Hepatocyte (in vitro differentiated cells): ENCODE measurements around the gene VCL. TPM values are rescaled to one million over a fixed set of nuclear protein-coding genes. Genes with fewer than 3 reads are reported as not detected.

Source experiments
- DNase-seq: peaks from one replicate; pipeline ENCODE4 v3.0.0-alpha.2; 2016; ENCODE audit warnings: low spot score
- H2AFZ ChIP-seq: fragments of 200-600 bp; sonication (generic); 2 replicates; pipeline ENCODE4 v1.6.0; 2016; ENCODE audit warnings: antibody characterized with exemption, mild to moderate bottlenecking
- H3K27ac ChIP-seq: fragments of 200-600 bp; sonication (generic); 2 replicates; pipeline ENCODE4 v1.5.1; 2016; ENCODE audit warnings: mild to moderate bottlenecking
- H3K27me3 ChIP-seq: fragments of 200-600 bp; sonication (generic); 2 replicates; pipeline ENCODE4 v1.6.1; 2016
- H3K36me3 ChIP-seq: fragments of 200-600 bp; sonication (generic); replicated peaks from 2 replicates; pipeline ENCODE4 v1.5.1; 2016; ENCODE audit warnings: low read depth; ENCODE audit not compliant: insufficient read depth
- H3K4me1 ChIP-seq: fragments of 200-600 bp; sonication (generic); 2 replicates; pipeline ENCODE4 v1.5.1; 2016; ENCODE audit warnings: mild to moderate bottlenecking, moderate library complexity; ENCODE audit not compliant: insufficient read depth
- H3K4me2 ChIP-seq: fragments of 200-600 bp; sonication (generic); 2 replicates; pipeline ENCODE4 v1.6.0; 2016
- H3K4me3 ChIP-seq: fragments of 200-600 bp; sonication (generic); 2 replicates; pipeline ENCODE4 v1.5.1; 2016; ENCODE audit warnings: mild to moderate bottlenecking
- H3K79me2 ChIP-seq: fragments of 200-600 bp; sonication (generic); 2 replicates; pipeline ENCODE4 v1.6.0; 2017; ENCODE audit warnings: mild to moderate bottlenecking
- H3K9me2 ChIP-seq: fragments of 200-600 bp; sonication (generic); replicated peaks from 2 replicates; pipeline ENCODE4 v1.6.0; 2017; ENCODE audit warnings: mild to moderate bottlenecking; ENCODE audit not compliant: insufficient read depth
- H3K9me3 ChIP-seq: fragments of 200-600 bp; sonication (generic); 2 replicates; pipeline ENCODE4 v1.5.1; 2016; ENCODE audit warnings: low read depth, mild to moderate bottlenecking
- H4K20me1 ChIP-seq: fragments of 200-600 bp; sonication (generic); 2 replicates; pipeline ENCODE4 v1.6.0; 2016; ENCODE audit warnings: mild to moderate bottlenecking; ENCODE audit not compliant: insufficient read depth, poor library complexity, severe bottlenecking
- EZH2 ChIP-seq: fragments of 200-600 bp; sonication (generic); IDR thresholded peaks from 2 replicates; pipeline ENCODE4 v1.6.1; 2016; ENCODE audit warnings: antibody characterized with exemption, mild to moderate bottlenecking, borderline replicate concordance
- EZH2phosphoT487 ChIP-seq: fragments of 200-600 bp; sonication (generic); IDR thresholded peaks from one replicate; pipeline ENCODE4 v1.6.1; 2018; ENCODE audit warnings: antibody characterized with exemption, mild to moderate bottlenecking, low read depth, moderate library complexity; ENCODE audit not compliant: unreplicated experiment, severe bottlenecking
- WGBS: methylation state at CpG from one replicate; pipeline ENCODE4 v1.1.6; 2016; ENCODE audit warnings: low lambda C conversion rate; ENCODE audit errors: missing lambda C conversion rate; 5-methylcytosine and 5-hydroxymethylcytosine counted together
- polyA plus RNA-seq: library from polyadenylated mRNA; unstranded; fragments of >200 nt; fragmentation: Nextera tagmentation; extraction: Ambion mirVana; gene quantifications from 2 replicates; pipeline ENCODE4 v1.2.1, GENCODE V29; 2016
- total RNA-seq: library from RNA; depleted of rRNA; stranded (reverse); fragments of >200 nt; gene quantifications from 2 replicates; pipeline ENCODE4 v1.2.3, GENCODE V29; 2014
- TF ChIP-seq, protein P1 (sequence below): fragments of 200-600 bp; sonication (generic); IDR thresholded peaks from 2 replicates; pipeline ENCODE4 v1.5.1; 2016; ENCODE audit warnings: antibody characterized with exemption, mild to moderate bottlenecking; ENCODE audit not compliant: poor library complexity

VCL gene
- total and polyA plus RNA-seq, 2 experiments from 2014 or later = 60.8 to 93.4 TPM

DNA sequence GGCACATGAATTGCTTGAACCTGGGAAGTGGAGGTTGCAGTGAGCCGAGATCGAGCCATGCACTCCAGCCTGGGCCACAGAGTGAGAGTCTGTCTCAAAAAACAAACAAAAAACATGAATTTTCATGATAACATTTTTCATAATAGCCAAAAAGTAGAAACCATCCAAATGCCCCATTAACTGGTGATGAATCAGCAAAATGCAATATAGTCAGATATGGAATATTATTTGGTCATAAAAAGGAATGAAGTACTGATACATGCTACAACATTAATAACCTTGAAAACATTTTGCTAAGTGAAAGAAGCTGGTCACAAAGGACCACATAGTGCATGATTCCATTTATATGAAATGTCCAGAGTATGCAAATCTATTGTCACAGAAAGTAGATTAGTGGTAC lies 24.5 kb upstream of the VCL start:
- 97% methylated on average over 2 of the region's 2 CpGs for WGBS
- no peaks in the 10 kb centered on the region for H3K9me3 ChIP-seq
- TF ChIP-seq, protein P1, sequence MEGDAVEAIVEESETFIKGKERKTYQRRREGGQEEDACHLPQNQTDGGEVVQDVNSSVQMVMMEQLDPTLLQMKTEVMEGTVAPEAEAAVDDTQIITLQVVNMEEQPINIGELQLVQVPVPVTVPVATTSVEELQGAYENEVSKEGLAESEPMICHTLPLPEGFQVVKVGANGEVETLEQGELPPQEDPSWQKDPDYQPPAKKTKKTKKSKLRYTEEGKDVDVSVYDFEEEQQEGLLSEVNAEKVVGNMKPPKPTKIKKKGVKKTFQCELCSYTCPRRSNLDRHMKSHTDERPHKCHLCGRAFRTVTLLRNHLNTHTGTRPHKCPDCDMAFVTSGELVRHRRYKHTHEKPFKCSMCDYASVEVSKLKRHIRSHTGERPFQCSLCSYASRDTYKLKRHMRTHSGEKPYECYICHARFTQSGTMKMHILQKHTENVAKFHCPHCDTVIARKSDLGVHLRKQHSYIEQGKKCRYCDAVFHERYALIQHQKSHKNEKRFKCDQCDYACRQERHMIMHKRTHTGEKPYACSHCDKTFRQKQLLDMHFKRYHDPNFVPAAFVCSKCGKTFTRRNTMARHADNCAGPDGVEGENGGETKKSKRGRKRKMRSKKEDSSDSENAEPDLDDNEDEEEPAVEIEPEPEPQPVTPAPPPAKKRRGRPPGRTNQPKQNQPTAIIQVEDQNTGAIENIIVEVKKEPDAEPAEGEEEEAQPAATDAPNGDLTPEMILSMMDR = no peak
- TF ChIP-seq EZH2phosphoT487 = no peak
- no peak for TF ChIP-seq EZH2
- H4K20me1 ChIP-seq = no peaks in the 10 kb centered on the region
- no peaks in the 10 kb centered on the region for H3K27me3 ChIP-seq
- H3K4me2 ChIP-seq = no peak overlapping the region
- H3K4me3 ChIP-seq = no peak overlapping the region
- DNase-seq = no peak
- H3K4me1 ChIP-seq = peaks cover 3% of the 10 kb centered on the region
- H3K27ac ChIP-seq = no peak overlapping the region
- H3K36me3 ChIP-seq = no peaks in the 10 kb centered on the region
- no peaks in the 10 kb centered on the region for H3K9me2 ChIP-seq
- H3K79me2 ChIP-seq = no peaks in the 10 kb centered on the region
- no peak overlapping the region for H2AFZ ChIP-seq

DNA sequence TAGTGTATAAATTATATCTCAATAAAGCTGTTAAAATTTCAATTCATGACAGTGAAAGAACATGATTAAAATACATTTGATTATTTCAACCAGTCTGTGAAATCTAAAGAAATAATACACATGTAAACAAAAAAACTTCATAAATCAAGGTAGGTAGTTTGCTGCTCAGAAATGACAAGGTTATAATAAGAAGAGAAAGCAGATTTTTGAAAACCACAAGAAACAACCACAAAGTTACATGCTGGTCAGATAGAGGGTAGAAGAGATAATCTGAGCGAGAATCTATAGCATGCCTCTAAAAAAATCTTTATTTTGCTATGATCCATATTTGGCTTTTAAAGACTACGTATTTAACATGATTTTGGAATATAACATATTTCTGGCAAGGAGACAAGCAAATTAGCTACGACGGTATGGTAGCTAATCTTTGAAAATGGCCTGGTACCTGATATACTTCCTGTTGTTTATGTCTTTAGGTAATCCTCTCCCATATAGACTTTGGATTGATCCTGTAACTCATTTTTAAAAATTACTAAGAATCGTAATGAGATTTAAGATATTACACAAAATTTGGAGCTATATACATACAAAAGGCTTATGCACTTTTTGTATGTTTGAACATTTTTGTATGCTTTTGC lies 23.5 kb upstream of the VCL start:
- Histone ChIP-seq H2AFZ (no peak overlapping the region), H3K36me3 (no peaks in the 10 kb centered on the region), H3K27me3 (no peaks in the 10 kb centered on the region), H4K20me1 (no peaks in the 10 kb centered on the region), H3K4me3 (no peak overlapping the region), H3K4me2 (no peak overlapping the region), H3K79me2 (no peaks in the 10 kb centered on the region), H3K27ac (no peak overlapping the region), H3K4me1 (peaks cover 2% of the 10 kb centered on the region), H3K9me3 (no peaks in the 10 kb centered on the region), H3K9me2 (no peaks in the 10 kb centered on the region)
- TF ChIP-seq, protein P1 = no peak
- TF ChIP-seq EZH2 (no peak), EZH2phosphoT487 (no peak)
- no peak for DNase-seq
- WGBS = 87% methylated on average over 5 of the region's 5 CpGs

DNA sequence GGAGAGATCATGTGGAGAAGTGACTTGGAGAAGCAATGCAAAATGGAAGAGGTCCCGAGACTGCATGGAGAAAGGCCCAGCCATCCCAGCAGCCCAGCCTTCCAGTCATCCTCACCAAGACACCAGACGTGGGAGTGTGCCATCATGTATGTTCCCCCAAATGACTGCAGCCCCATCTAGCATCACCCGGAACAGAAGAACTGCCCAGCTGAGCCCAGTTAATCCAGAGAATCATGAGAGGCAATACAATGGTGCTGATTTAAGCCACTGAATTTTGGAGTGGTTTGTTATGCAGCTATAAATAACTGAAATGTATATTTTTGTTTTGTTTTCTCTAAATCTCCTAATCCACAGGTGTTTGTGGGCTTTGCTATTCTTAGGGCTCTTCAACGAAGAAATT lies 22.5 kb upstream of the VCL start:
- Histone ChIP-seq H2AFZ (no peak overlapping the region), H3K4me2 (no peak overlapping the region), H3K27me3 (no peaks in the 10 kb centered on the region), H3K4me3 (no peak overlapping the region), H3K27ac (no peak overlapping the region), H3K4me1 (no peaks in the 10 kb centered on the region), H3K79me2 (no peaks in the 10 kb centered on the region), H3K9me2 (no peaks in the 10 kb centered on the region), H4K20me1 (no peaks in the 10 kb centered on the region), H3K9me3 (no peaks in the 10 kb centered on the region), H3K36me3 (no peaks in the 10 kb centered on the region)
- WGBS = 94% methylated on average over 4 of the region's 4 CpGs
- TF ChIP-seq, protein P1 = no peak
- TF ChIP-seq EZH2phosphoT487 (no peak), EZH2 (no peak)
- no peak for DNase-seq
